Fibroblast of the conjunctiva (primary cell): Measurements from ENCODE around the gene UBE3D.
"Not testable (repeated sequence)": the region's sequence is repeated elsewhere in the genome, so short reads cannot be mapped to it uniquely, and the experiment has no call there.

Source experiments
- DNase-seq: peaks from one replicate; pipeline ENCODE4 v3.0.0-alpha.2; 2010; ENCODE audit warnings: low read depth

The UBE3D gene

DNA sequence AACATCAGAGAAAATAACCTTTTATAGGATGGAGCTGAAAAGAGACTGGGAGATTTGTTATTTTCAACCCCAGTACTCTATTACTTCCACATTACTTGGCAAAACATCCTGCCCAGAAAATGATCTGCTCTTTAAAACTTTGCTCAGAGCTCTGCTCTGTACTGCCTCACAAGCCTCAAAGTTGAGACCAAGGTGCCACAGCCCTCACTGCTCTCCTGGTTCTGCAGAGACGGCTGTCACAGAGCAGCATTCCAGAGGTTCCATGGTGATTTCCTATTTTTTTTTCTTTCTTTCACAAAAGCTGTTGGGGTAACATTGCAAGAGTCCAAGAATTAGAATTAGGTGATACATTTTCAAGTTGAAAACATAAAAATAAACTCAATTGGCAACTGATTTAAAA lies 155.2 kb downstream of the UBE3D start:
- no peak for DNase-seq

DNA sequence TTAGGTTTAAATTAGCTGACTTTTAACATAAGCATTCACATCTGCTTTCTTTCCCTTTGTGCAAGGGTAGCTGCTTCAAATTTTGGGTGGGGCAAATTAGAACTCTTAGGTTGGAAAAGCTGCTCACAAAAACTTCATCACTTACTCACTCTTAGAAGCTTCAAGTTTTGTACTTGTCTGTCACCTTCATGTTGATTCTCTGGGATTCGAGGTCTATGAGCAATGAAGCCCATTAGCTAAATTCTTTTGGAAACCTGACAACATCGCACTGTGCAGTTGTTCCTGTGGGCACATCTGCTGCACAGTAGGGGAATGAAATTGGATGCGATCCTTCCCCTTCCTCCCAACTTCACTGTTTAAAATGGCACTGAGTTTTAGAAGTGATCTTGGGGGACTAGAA lies 156.1 kb downstream of the UBE3D start:
- DNase-seq = no peak

DNA sequence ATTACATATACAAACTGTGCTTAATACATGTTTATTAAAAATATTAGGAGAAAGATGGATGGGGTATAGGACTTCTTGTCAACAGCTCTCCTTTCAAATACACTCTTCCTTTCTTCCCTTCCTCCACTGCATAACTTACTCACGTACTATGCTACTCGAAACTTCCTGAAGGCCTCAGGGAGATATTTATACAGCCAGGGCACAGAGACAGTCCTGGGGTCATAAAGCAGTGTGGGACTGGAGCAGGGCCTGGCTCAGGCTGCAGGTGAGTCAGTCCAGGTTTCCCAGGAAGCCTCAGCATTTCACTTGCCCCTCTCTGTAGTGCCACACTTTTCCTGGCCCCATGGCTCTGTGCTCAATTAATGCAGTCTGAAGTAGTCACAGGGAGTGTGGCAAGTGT lies 157.0 kb downstream of the UBE3D start:
- no peak for DNase-seq

DNA sequence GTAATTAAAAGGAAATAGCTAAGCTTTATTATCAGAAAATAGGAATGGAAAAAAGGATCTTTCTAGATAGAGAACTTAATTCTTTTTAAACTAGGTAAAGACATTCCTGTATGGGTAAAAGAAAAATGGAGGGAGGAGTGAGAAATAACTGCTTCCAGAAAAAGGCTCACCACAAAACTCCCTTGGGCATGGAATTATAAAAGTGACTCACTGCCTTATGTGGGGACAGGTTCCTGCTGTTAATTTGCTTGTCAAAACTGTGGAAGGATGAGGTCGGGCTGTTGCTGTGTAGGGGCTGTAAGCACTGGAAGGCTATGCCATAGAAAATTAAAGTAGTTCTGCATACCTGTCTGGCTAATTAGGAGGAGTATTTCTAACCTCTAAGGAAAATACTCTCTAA lies 158.7 kb downstream of the UBE3D start:
- DNase-seq = no peak

DNA sequence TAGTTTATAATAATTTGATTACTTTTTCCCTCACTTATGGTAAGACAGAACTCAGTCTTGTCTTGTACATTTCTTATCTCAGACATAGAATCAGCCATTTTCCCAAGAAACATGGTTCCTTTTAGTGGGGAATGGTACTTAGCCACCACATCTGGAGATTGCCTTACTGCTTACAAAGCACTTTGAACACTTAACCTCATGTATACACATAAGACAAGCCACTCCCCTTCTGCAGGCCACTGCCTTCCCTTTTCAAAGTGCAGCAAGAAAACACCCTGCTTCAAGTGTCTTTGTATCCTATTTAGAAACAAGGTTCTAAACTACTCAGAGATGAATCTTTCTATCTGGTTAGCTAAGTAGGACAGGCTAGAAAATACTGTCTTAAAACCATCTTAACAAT lies 159.2 kb downstream of the UBE3D start:
- no peak for DNase-seq

DNA sequence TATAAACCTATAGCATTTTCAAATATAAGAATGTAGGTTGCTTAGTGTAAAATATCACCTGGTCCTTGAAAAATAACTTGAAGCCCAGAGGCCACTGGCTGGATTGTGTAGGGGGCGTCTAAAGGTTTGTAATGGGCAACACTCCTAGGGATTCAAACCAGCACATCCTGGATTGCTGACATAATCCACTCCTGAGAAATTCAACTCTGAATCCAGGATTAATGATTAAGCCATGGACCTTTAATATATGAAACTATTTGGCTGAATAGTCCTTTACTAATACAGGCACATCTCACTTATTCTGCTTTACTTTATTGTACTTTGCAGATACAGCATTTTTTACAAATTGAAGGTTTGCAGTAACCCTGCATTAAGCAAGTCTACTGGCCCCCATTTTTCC lies 160.8 kb downstream of the UBE3D start:
- no peak for DNase-seq

DNA sequence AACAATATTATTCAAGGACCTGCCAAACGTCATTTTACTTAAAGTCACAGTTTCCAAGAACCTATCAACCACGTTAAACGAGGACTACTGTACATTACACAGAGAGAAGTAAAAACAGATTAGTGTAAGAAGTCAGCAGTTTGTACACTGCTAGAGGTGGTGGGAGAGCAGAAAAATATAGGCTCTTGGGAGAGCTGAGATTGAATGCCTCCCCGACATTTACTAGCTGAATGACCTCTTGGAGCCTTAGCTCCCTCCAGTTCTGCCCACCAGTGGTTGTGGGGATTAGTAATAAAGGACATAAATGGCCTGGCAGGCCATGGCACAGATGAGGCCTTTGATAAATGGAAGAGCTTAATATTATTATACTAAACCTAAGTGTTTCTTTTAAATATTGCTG lies 161.4 kb downstream of the UBE3D start:
- no peak for DNase-seq

DNA sequence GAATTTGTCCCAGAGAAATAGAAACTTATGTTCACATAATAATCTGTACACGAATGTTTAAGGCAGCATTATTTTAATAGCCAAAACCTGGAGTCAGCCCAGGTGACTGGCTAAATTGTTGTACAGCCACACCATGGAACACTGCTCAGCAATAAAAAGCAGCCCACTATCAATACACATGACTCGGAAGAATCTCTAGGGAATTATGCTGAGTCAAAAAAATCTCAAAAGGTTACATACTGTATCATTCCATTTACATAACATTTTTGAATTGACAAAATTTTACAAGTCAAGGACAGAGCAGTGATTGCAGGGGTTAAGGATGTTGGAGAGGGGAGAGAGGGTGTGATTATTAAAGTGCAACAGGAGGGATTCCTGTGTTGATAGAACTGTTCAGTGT lies 163.4 kb downstream of the UBE3D start:
- no peak for DNase-seq

DNA sequence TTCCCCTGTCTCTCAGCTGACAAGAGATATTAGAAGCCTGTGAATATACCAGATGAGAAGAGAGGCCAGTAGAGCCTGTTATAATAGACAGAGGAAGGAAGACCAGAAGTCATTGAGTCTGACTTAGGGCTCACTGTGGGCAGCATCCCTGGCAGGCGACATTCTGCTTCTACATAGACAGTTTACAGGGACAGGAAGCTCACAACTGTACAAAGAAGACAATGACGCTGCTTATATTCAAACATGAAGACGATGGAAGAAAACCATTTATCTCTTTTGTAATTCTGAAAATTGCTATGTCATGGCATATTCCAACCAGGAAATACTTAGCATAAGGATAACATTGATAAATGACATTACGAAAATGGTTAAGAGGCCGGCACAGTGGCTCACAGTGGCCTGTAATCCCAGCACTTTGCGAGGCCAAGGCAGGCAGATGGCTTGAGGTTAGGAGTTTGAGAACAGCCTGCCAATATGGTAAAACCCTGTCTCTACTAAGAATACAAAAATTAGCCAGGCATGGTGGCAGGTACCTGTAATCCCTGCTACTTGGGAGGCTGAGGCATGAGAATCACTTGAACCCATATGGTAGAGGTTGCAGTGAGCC lies 170.9 kb downstream of the UBE3D start:
- DNase-seq = no peak

DNA sequence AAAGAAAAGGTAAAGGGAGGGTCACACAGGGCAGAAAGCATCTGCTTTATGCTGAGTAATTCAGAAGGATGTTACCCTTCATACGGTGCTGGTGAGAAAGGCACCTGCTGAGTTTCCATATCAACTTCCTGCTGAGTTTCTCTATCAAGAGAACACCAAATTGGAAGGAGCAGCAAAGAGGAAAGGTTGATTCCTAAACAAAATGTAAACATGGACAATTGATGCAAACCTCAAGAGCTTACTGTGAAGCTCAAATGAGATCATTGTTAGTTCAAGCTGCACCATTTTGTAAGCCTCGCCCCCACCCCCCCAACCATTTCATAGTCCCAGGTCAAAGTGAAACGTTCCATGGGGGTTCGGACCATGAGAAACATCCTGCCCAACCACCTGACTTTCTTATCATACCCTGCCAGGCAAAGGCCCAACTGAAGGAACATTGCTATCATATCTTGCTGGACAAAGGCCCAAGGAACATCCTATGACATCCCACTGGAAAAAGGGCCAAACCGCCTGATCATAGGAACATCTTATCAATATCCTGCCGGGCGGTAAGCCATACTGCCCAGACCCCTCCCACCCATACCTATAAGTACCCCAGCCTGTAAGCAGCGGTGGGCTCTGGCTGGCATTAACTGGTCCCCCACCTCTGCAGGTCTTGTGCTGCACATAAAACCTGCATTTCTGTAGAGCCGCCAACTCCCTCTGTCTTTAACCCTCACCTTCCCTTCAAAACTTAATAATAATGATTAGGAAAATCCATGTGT lies 171.6 kb downstream of the UBE3D start:
- no peak for DNase-seq

DNA sequence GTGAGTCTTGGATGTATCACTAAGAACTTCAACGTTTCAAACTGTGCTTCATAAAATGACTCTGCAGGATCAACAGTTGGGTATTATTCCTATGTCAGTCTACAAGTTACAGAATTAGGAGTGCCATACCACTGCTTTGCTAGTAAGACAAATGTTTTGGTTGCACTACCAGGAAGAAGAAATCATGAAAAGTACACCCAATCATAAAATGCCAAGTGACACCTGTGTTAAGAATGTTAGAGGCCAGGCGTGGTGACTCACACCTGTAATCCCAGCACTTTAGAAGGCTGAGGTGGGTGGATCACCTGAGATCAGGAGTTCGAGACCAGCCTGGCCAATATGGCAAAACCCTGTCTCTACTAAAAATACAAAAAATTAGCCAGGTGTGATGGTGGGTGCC lies 174.1 kb downstream of the UBE3D start:
- not testable (repeated sequence) for DNase-seq

DNA sequence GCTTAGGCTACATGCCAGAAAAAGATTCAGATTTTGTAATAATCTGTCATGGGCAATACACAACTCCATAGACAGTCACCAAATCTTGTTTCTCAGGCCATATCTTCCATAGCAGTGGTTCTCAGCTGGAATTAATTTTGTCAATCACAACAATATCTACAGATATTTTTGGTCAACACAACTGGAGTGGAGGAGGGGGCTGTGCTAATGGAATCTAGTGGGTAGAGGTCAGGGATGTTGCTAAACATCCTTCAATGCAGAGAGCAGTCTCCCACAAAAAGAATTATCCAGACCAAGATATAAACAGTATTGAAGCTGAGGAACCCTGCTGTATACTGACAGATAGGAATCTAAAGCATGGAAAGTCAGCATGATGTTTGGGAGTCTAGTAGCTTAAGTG lies 174.6 kb downstream of the UBE3D start:
- no peak for DNase-seq

DNA sequence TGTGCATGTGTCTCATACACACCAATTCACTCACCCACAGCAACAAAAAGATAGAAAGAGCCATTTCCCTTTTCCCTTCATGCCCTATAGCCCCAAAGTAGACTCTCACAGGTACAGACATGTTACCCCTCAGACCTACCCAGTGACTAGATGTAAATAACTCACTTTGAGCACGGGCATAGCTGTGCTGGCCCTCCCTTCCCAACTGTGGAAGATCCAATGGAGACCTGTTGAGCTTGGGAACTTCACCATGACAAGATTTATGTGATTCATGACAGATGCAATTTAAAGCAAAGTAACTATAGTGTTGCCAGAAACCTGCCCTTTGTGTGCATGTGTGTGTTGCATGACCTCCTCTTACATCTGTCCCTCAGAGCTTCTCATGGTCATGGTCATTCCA lies 175.4 kb downstream of the UBE3D start:
- DNase-seq = no peak

DNA sequence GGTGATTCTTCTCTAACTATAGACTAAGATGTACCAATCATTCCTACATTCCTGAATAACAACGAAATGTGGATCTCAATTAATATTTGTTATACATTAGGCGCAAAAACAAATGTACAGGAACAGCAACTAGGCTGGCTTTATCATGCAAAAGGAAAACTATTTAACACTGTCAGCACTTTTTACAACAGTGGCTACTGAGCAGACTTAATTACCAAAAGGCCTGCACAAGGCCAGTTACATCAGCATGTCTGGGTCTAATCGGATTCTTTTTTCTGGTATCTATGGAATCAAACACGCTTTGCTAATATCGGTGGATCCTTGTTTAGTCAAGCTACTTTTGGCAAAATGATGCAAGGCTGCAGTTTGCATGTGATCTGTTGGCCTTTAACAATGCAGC lies 176.5 kb downstream of the UBE3D start:
- no peak for DNase-seq

DNA sequence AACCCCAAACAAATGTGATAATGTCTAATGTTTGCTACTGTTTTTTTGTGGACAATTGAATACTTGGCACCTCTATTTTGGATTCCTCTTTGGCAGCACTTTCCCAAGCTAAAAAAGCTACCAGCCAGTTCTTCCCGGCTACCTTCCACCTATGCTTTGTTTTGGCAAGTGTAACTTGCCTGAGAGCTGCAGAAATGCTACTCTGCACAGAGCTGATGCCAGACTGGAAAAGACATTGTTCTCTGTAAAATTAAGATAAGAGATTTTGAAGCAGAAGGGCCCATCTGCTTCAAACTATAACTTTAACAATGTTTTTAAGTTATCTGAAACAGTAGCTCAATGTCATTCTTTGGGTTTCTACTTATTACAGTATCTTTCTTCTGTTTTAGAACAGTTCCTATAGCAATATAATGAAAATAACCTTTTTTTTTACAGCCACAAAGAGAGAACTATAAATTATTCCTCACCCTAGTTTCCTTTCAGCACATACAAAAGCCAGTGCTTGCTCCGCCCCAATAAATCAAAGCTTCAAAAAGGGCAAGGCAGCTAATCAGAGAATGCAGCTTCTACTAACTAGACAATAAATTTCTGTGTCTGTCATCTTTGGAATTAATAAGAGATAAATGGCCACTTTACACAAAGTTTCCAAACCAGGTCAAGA lies 183.1 kb downstream of the UBE3D start:
- no peak for DNase-seq

DNA sequence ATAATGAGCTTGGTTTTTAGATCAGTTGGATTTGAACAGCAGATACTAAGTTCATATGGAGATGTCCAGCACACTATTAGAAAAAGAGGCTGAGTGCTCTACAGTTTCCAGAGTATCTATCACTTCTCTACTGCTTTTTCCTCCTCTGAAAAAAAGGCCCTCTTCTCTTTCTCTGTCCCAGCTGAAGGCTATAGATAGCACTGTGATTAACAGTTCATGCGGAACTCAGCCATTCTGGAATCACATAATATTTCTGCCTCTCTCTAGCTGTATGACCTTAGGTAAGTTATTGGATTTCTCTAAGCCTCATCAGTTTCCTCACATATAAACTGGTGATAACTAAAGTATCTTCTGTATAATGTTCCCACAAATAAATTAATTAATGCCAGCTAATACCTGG lies 184.1 kb downstream of the UBE3D start:
- no peak for DNase-seq

DNA sequence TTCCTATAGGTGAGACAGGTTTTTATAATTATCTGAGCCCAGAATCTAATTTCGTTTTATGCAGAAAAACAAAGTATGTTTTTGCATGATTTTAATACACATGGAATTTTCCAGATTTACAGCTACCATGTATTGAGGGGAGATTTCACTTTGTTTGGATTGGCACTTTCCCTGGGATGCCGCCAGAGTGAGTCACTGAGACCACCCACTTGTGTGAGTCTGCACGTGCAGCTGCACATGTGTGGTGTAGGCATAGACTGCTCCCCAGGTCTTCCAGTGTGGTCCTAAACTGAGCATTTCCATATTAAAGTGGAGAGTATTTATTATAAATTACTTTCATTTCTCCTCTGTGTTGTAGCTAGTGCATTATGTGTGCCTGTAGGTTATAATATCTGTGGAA lies 186.8 kb downstream of the UBE3D start:
- DNase-seq = peak; percentile 28

DNA sequence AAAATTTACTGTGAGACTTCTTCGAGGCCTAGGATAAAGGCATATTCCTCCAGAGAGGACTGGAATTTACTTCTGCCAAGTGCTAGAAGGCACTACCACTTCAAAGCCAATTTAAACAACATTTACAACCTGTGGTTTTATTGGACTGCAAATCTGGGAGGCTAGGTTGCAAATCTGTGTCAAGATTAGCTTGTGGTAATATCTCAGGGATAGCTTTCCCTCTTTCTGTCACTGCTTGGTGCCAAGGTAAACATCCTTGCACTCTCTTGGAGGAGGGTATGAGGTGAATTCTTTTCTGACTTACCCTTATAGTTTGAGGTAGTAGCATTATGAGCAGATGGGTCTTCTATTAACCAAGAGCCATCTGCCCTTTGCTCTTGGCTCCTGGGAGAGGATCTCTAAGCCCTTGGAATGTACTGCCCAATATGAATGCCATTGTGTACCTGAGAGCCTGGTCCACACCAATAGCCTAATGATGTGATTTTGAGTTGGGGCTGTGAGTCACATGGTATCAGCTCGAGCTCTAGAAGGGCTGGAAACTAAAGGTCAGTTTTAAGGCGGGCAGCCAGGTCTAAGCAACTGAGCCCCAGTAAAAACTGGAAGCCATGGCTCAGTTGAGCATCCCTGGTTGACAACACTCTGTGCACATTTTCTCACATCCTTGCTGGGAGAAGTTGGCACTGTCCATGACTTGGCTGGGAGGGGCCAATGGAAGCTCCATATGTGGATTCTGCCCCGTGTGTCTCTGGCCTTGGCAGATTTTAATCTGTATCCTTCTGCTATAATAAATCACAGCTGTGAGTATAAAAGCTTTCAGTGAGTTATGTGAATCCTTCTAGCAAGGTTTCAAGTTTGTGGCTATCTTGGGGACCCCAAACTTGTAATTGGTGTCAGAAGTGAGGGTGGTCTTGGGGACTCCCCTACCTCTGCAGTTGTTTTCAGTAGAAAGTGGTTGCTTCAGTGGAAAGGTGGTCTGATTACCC lies 188.1 kb downstream of the UBE3D start:
- DNase-seq = no peak

DNA sequence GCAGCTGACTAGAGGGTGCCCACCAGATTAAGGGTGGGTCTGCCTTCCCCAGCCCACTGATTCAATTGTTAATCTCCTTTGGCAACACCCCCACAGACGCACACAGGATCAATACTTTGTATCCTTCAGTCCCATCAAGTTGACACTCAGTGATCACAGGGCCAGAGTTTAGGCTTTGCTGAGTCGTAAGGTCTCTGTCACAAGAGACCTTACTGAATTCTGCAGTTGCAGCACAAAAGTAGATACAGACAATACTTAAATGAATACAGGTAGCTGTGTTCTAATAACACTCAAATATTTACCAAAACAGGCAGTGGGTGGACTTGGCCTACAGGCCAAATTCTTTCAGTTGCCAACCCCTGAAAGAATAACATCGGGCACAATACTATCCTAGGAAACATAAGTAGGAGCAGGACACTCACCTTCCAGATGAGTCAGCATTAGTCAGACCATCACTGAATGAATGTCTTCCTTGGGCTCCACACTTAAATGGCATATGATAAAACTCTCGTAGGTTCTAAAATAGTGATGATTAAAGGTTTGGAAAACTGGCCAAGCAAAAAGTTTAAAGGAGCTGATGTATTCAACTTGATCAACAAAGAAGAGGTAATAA lies 190.0 kb downstream of the UBE3D start:
- no peak for DNase-seq

DNA sequence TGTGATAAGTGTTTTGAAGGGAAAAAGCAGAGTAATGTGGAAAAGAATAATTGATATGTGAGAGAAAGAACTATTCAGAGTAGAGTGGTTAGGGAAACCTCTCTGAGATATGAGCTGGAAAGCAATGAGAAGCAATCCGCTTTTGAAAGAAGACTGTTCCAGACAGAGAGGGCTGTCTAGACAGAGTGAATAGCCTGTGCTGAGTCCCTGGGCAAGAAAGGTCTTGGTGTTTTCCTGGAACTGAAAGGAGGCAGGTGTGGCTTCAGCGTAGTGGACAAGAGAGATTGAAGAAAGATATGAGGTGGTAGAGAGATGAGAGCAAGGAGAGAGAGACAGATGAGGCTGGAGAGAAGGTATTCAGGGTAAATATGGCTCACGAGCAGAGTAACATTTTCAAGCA lies 190.8 kb downstream of the UBE3D start:
- DNase-seq = no peak

DNA sequence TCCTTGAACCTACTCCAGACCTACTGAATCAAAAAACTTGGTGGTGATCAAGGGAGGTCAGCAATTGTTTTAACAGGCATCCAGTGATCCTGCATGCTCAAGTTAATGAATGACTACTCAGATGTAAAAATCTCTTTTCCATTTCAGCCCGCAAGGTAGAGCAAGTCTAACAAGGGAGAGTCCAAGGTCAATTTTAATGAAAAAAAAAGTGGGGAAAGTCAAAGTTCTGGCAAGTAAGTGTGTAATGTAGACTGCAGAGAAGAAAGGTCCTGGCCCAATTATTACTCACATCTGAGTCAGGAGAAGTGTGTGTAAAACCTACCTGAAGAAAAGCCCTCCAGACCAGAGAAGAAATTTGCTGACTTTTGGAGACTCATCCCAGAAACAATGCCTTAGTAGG lies 193.5 kb downstream of the UBE3D start:
- DNase-seq = no peak

DNA sequence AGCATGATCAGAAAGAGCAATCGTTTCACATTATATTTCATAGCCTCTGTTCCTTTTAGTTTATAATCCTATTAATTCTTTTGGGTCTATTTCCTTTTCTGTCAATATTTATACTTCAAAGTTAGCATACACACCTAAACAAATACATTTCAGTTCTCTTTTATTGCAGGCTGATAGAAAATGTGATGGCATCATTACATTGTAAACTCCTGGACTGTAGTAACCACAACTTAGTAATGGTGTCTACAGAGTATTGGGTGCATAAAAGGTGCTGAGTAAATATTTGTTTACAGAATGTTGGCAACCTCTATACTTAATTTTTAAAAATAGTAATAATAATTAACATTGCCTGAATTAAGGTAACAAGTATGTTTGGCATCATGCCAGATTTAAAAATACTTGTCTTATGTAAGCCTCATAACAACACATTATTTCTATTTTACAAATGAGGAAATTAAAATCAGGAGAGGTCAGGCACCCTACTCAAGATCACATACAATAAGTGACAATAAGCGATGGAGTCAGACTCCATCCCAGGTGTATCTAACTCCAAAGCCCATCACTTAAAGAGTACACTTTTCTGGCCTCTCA lies 195.0 kb downstream of the UBE3D start:
- no peak for DNase-seq
